SK-N-MC (cell line): ENCODE data around the gene ZFAND3.

ENCODE experiments used
- EZH2 ChIP-seq: fragments of 200-600 bp; sonication (generic); IDR thresholded peaks from one replicate; pipeline ENCODE4 v1.6.1; 2017; ENCODE audit warnings: antibody characterized with exemption
- FOXP2 ChIP-seq: optimal IDR thresholded peaks from 2 replicates; pipeline ENCODE3; 2011; ENCODE audit warnings: mild to moderate bottlenecking, moderate library complexity; ENCODE audit not compliant: insufficient read depth; ENCODE audit errors: extremely low read length, control extremely low read depth
- POLR2AphosphoS5 ChIP-seq: IDR thresholded peaks from 2 replicates; pipeline ENCODE4 v1.6.1; 2012; ENCODE audit warnings: mild to moderate bottlenecking, low read depth, low read length, borderline replicate concordance

DNA sequence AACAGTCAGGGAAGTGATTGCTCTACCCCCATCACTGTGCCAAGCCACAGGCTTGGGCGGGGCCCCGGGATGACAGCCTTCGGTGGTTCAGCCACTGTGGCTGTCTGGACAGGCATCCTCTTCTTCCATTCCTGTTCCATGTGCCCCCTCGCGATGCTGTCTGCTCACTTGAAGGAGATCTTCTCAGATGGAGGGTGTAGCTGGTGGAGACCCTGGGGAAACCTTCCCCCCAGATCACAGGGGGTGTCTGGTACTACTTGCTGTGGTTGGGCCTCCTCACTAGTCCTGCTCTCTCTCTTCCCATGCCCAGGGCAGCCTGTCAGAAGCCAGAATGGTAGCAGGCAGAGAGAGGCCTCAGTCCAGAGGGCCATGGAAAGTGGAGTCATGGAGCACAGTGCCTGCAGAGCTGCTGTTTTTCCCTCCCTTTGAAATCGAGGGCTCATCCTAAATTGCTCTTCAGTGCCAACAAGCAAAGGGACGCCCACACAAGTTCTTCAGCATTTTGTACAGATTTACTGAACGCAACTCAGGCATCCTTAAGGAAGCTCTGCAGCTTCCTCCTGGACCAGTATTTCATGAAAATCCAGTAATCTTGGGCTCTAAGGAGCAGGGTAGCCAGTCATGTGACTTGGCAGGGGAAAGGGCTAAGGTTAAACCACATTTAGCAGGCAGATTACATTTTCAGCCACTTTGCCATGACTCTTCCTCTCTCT lies 326.6 kb downstream of the ZFAND3 start:
- TF ChIP-seq EZH2: no peak
- TF ChIP-seq POLR2AphosphoS5: no peak
- no peak for TF ChIP-seq FOXP2
